Measurements from ENCODE around the gene LAMA2. TPM values are rescaled to one million over a fixed set of nuclear protein-coding genes. Genes with fewer than 3 reads are reported as not detected.
"Not testable (repeated sequence)": the region's sequence is repeated elsewhere in the genome, so short reads cannot be mapped to it uniquely, and the experiment has no call there.

Gene LAMA2
- polyA plus RNA-seq, 3 donors: 33.6 to 44.4 (median 39.6) TPM

- no peak for DNase-seq (ENCODE audit: extremely low read depth in 1 of 11, low read depth in 9 of 11, low spot score in 4 of 11)
Observed at GRCh38 chr6:129046526-129046925, 163.6 kb downstream of the LAMA2 start.

GRCh38 chr6:129047834-129048233, 164.9 kb downstream of the LAMA2 start:
- no peak for DNase-seq (ENCODE audit: extremely low read depth in 1 of 11, low read depth in 9 of 11, low spot score in 4 of 11)

- no peak for DNase-seq (ENCODE audit: extremely low read depth in 1 of 11, low read depth in 9 of 11, low spot score in 4 of 11)
Observed at GRCh38 chr6:129050086-129050485, 167.1 kb downstream of the LAMA2 start.

GRCh38 chr6:129053143-129053542, 170.2 kb downstream of the LAMA2 start:
- DNase-seq (ENCODE audit: extremely low read depth in 1 of 11, low read depth in 9 of 11, low spot score in 4 of 11): not testable (repeated sequence)

- no peak for DNase-seq (ENCODE audit: extremely low read depth in 1 of 11, low read depth in 9 of 11, low spot score in 4 of 11)
Observed at GRCh38 chr6:129055796-129056195, 172.9 kb downstream of the LAMA2 start.

DNA sequence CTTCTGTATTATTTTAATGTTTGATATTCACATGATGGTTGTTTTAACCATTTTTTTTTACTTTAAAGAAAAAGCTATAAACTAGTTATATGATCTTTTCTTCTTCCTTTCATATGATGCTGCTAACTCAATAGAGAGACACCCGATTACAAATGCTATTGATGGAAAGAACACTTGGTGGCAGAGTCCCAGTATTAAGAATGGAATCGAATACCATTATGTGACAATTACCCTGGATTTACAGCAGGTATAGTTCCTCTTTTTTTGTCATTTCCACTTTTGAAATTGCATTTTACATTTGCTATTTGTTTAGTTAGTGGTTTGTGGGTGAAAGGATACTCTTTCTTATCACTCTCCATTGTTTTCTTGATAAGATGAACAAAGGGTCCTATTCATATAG, 176.7 kb downstream of the LAMA2 start:
- no peak for DNase-seq (ENCODE audit: extremely low read depth in 1 of 11, low read depth in 9 of 11, low spot score in 4 of 11)

DNA sequence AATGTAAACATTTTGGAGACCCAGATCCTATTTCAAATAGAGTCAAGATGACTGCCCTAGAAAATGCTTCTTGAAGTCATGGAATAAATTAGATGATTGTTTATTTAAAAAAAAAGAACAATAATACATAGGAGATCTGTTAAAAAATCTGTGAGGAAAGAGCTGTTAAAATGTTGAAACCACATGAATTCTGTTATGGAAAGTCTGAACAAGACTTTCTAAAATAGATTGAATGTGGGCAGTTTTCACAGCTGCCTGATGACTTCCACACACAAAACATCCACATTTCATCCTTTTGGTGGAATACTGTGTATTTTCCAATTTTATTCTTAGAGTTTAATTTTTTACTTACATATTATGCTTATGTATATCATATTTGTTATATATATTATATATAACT, 186.1 kb downstream of the LAMA2 start:
- no peak for DNase-seq (ENCODE audit: extremely low read depth in 1 of 11, low read depth in 9 of 11, low spot score in 4 of 11)

GRCh38 chr6:129073051-129073450, 190.1 kb downstream of the LAMA2 start:
- no peak for DNase-seq (ENCODE audit: extremely low read depth in 1 of 11, low read depth in 9 of 11, low spot score in 4 of 11)

GRCh38 chr6:129073691-129074395, 190.9 kb downstream of the LAMA2 start:
- DNase-seq (ENCODE audit: extremely low read depth in 1 of 11, low read depth in 9 of 11, low spot score in 4 of 11): no peak

GRCh38 chr6:129084406-129084805, 201.5 kb downstream of the LAMA2 start:
- no peak for DNase-seq (ENCODE audit: extremely low read depth in 1 of 11, low read depth in 9 of 11, low spot score in 4 of 11)

DNA sequence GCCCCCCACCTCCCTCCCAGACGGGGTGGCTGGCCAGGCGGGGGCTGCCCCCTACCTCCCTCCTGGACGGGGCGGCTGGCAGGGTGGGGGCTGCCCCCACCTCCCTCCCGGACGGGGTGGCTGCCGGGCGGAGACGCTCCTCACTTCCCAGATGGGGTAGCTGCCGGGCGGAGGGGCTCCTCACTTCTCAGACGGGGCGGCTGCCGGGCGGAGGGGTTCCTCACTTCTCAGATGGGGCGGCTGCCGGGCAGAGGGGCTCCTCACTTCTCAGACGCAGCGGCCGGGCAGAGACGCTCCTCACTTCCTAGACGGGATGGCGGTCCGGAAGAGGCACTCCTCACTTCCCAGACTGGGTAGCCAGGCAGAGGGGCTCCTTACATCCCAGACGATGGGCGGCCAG, 205.5 kb downstream of the LAMA2 start:
- DNase-seq (ENCODE audit: extremely low read depth in 1 of 11, low read depth in 9 of 11, low spot score in 4 of 11): not testable (repeated sequence)

DNA sequence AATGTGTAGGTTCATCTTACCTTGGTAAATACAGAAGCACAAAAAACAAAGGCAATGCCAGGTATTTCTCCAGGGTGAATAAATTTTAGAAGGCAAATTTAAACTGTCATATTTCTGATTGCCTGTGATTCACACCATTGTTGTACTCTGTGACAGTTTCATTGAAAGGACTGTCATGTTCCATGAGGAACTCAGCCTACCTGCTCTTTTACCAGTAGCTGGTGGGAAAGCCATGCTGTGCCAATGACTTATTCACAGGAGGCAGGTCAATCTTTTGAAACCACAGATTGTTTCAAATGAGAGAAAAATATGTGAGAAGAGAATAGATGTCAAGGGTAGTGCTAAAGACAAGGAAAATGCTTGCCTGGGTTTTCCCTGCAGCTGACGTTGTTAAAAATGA, 206.4 kb downstream of the LAMA2 start:
- no peak for DNase-seq (ENCODE audit: extremely low read depth in 1 of 11, low read depth in 9 of 11, low spot score in 4 of 11)

DNA sequence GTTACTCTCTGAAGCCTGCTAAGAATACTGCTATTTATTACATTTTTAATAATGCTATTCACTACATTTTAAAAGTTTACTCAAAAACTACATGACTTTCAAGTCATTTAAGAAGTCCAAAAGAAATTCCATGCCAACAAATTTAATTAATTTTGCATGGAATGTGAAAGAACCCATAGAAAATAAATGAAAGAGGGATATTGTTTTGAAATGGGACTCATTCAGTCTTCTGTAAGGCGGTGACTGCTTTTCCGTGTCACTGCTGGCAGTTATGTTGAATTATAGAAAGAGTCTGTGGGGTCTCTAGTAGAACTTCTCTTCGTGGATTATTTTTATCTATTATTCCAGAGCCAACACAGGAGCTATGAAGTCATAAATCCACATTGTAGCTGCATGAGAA, 211.2 kb downstream of the LAMA2 start:
- no peak for DNase-seq (ENCODE audit: extremely low read depth in 1 of 11, low read depth in 9 of 11, low spot score in 4 of 11)

GRCh38 chr6:129096651-129097290, 213.8 kb downstream of the LAMA2 start:
- DNase-seq (ENCODE audit: extremely low read depth in 1 of 11, low read depth in 9 of 11, low spot score in 4 of 11): no peak

GRCh38 chr6:129098061-129098553, 215.2 kb downstream of the LAMA2 start:
- no peak for DNase-seq (ENCODE audit: extremely low read depth in 1 of 11, low read depth in 9 of 11, low spot score in 4 of 11)

- DNase-seq (ENCODE audit: extremely low read depth in 1 of 11, low read depth in 9 of 11, low spot score in 4 of 11): no peak
Observed at GRCh38 chr6:129099696-129100095, 216.8 kb downstream of the LAMA2 start.

- DNase-seq (ENCODE audit: extremely low read depth in 1 of 11, low read depth in 9 of 11, low spot score in 4 of 11): no peak
Observed at GRCh38 chr6:129100164-129100563, 217.2 kb downstream of the LAMA2 start.

DNA sequence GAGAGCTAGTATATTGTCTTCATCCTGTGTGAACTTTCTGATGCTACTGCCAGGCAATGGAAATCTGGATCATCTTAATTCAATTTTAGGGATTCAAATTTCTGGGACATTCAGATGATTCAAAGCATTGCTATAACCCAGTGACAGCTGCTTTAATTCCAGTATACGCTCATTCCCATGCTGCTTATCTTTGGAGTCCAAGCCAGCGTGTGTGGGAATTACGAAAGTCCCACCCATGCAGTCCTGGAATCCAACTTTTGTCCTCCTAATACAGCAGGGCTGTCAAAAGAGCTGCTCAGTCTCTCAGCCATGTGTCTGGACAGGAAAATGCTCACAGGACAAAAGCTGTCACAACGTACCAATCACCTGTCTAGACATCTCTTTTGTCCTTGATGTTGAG, 219.8 kb downstream of the LAMA2 start:
- DNase-seq (ENCODE audit: extremely low read depth in 1 of 11, low read depth in 9 of 11, low spot score in 4 of 11): no peak

- no peak for DNase-seq (ENCODE audit: extremely low read depth in 1 of 11, low read depth in 9 of 11, low spot score in 4 of 11)
Observed at GRCh38 chr6:129104131-129104530, 221.2 kb downstream of the LAMA2 start.

DNA sequence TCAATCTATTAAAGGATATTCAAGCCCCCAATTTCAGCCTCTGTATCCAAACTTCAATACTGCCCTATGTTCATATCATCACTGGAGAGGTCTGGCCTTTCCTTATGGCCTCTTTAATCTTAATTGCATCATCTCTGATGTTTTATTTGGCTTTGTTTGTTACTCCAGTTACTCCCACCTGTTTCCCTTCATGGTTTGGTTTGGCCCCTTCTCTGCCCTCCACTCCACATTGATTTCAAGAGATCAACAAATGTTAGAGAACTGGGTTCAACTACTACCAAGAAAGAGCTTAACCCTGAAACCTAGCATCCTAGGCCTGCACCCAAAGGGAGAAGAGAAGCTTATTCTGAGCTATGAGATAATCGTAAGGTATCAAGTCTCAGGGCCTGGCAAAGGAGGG, 221.6 kb downstream of the LAMA2 start:
- DNase-seq (ENCODE audit: extremely low read depth in 1 of 11, low read depth in 9 of 11, low spot score in 4 of 11): no peak

GRCh38 chr6:129105035-129105434, 222.1 kb downstream of the LAMA2 start:
- no peak for DNase-seq (ENCODE audit: extremely low read depth in 1 of 11, low read depth in 9 of 11, low spot score in 4 of 11)
